Glutamatergic neuron (in vitro differentiated cells): ENCODE results near the gene MEIG1. TPM values are rescaled to one million over a fixed set of nuclear protein-coding genes. Genes with fewer than 3 reads are reported as not detected.
"Not testable (repeated sequence)": the region's sequence is repeated elsewhere in the genome, so short reads cannot be mapped to it uniquely, and the experiment has no call there.

Source experiments
- DNase-seq: peaks from one replicate; pipeline ENCODE4 v3.0.0; 2022
- H3K27ac Mint-ChIP-seq: one replicate; pipeline ENCODE4 v1.8.0; 2020; ENCODE audit warnings: mild to moderate bottlenecking, mixed read lengths, inconsistent platforms; ENCODE audit not compliant: unreplicated experiment
- H3K27me3 Mint-ChIP-seq: one replicate; pipeline ENCODE4 v1.8.0; 2020; ENCODE audit warnings: mild to moderate bottlenecking, moderate library complexity, mixed read lengths, inconsistent platforms; ENCODE audit not compliant: unreplicated experiment
- H3K36me3 Mint-ChIP-seq: one replicate; pipeline ENCODE4 v1.8.0; 2020; ENCODE audit warnings: mild to moderate bottlenecking, mixed read lengths, inconsistent platforms; ENCODE audit not compliant: unreplicated experiment
- H3K4me1 Mint-ChIP-seq: one replicate; pipeline ENCODE4 v1.8.0; 2020; ENCODE audit warnings: mild to moderate bottlenecking, low read depth, mixed read lengths, inconsistent platforms; ENCODE audit not compliant: unreplicated experiment
- H3K4me3 Mint-ChIP-seq: one replicate; pipeline ENCODE4 v1.8.0; 2020; ENCODE audit warnings: mild to moderate bottlenecking, mixed read lengths, inconsistent platforms; ENCODE audit not compliant: unreplicated experiment
- H3K9me3 Mint-ChIP-seq: one replicate; pipeline ENCODE4 v1.8.0; 2020; ENCODE audit warnings: mild to moderate bottlenecking, moderate library complexity, mixed read lengths, inconsistent platforms; ENCODE audit not compliant: unreplicated experiment
- total RNA-seq: library from RNA; stranded (reverse); fragmentation: NEBNext Ultra II Directional; extraction: Animal tissue kit (Norgen Biotek cat#: 25700); gene quantifications from one replicate; pipeline ENCODE4 v1.2.1, GENCODE V29; 2021; ENCODE audit not compliant: unreplicated experiment
- TF ChIP-seq, protein P1 (sequence below): fragments of 200-600 bp; sonication (generic); IDR thresholded peaks from one replicate; pipeline ENCODE4 v1.5.0; 2021; ENCODE audit not compliant: partially characterized antibody, unreplicated experiment

MEIG1 gene
- total RNA-seq, 1 donor from 2014 or later: not detected

DNA sequence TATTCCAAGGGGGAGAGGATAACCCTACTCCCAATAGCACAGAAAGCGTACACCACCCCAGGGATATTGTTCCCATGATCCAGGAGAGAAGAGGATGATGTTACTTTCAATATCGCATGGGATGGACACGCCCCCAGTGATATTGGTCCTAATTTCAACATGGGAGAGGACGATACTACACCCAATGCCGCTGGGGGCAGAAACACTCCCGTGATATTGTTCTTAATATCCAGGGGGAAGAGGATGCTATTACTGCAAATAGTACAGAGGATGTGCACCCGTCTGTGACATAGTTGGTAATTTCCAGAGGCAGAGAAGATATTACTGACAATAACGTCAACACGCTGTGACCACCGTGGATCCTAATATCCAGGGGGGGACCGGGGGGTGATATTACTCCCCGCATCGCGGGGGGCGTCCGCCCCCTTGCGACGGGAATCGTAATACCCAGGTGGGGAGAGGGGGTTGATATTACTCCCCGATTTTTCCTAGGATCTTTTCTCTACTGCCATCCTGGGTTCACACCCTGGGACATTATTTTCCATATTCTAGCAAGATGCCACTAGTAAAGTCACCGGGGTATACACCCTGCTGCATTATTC, 16.6 kb downstream of the MEIG1 start:
- TF ChIP-seq, protein P1, sequence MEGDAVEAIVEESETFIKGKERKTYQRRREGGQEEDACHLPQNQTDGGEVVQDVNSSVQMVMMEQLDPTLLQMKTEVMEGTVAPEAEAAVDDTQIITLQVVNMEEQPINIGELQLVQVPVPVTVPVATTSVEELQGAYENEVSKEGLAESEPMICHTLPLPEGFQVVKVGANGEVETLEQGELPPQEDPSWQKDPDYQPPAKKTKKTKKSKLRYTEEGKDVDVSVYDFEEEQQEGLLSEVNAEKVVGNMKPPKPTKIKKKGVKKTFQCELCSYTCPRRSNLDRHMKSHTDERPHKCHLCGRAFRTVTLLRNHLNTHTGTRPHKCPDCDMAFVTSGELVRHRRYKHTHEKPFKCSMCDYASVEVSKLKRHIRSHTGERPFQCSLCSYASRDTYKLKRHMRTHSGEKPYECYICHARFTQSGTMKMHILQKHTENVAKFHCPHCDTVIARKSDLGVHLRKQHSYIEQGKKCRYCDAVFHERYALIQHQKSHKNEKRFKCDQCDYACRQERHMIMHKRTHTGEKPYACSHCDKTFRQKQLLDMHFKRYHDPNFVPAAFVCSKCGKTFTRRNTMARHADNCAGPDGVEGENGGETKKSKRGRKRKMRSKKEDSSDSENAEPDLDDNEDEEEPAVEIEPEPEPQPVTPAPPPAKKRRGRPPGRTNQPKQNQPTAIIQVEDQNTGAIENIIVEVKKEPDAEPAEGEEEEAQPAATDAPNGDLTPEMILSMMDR: no peak
- no peaks in the 10 kb centered on the region for H3K27me3 Mint-ChIP-seq
- H3K27ac Mint-ChIP-seq: no peak overlapping the region
- H3K4me1 Mint-ChIP-seq: no peaks in the 10 kb centered on the region
- H3K9me3 Mint-ChIP-seq: peaks cover 2% of the 10 kb centered on the region
- H3K36me3 Mint-ChIP-seq: no peaks in the 10 kb centered on the region
- no peak overlapping the region for H3K4me3 Mint-ChIP-seq
- no peak for DNase-seq

DNA sequence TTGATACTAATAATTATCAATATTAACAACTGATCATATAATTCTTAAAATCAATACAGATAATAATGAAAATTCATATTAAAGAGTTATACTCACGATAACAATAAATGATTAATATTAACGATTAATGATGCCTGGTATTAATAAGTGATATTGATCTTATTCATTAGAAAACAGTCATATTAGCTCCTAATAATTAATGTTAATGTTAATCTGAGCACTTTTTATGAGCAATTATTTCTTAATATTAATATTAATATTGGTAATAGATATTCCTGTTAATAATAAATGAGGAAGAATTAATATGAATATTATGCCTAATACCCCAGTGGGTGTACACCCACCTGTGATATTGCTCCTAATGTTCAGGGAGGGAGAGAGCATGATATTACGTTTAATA, 23.6 kb downstream of the MEIG1 start:
- Mint-ChIP-seq H3K4me3 (no peak overlapping the region), H3K36me3 (peaks cover 4% of the 10 kb centered on the region), H3K27me3 (peaks cover 2% of the 10 kb centered on the region), H3K4me1 (no peaks in the 10 kb centered on the region), H3K27ac (no peak overlapping the region), H3K9me3 (peaks cover 1% of the 10 kb centered on the region)
- TF ChIP-seq, protein P1: no peak
- DNase-seq: no peak

DNA sequence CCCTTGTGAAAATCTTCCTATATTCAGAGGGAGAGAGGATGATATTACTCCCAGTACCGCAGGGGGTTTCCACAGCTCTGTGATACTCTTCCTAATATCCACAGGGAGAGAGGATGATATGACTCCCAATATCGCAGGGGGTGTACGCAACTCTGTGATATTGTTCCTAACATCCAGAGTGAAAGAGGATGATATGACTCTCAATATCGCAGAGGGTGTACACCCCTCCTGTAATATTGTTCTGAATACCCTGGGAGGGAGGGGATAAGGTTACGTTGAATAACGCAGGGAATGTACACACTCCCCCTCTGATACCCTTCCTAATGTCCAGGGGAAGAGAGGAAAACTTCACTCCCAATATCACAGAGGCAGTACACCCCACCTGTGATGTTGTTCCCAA, 30.4 kb downstream of the MEIG1 start:
- H3K4me3 Mint-ChIP-seq, H3K36me3 Mint-ChIP-seq, H3K27me3 Mint-ChIP-seq, H3K27ac Mint-ChIP-seq, DNase-seq, H3K9me3 Mint-ChIP-seq, H3K4me1 Mint-ChIP-seq: not testable (repeated sequence)

DNA sequence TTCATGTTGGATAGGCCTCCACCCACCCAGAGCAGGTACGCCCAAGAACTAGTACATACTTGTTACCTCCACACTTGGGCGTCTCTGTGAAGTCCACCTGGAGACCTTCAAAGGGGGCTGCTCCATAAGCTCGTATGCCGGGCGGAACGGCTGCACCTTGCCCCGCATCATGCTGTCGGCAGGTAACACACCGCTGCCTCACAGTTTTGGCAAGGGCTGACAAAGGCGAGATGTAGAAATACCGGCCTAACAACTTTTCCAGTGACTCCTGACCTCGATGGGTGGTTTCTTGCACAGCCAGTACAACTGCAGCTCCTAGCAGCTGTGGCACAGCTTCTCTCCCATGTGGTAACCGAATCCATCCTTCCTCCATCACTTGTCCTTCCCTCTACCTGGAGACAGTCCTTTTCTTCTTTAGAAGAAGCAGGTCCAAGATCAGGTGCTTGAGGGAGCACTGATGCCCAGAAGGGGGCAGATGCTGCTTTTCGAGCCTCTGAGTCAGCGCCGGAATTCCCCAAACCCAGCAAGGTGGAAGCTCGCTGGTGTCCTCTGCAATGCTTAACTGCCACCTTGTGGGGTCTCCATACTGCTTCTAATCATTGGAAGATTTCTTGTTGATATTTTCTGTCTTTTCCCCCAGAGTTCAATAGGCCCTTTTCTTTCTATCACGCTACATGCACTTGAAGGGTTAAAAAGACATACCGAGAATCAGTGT, 32.0 kb downstream of the MEIG1 start:
- H3K27me3 Mint-ChIP-seq, H3K36me3 Mint-ChIP-seq, H3K4me1 Mint-ChIP-seq, H3K4me3 Mint-ChIP-seq, DNase-seq, H3K9me3 Mint-ChIP-seq, H3K27ac Mint-ChIP-seq: not testable (repeated sequence)

DNA sequence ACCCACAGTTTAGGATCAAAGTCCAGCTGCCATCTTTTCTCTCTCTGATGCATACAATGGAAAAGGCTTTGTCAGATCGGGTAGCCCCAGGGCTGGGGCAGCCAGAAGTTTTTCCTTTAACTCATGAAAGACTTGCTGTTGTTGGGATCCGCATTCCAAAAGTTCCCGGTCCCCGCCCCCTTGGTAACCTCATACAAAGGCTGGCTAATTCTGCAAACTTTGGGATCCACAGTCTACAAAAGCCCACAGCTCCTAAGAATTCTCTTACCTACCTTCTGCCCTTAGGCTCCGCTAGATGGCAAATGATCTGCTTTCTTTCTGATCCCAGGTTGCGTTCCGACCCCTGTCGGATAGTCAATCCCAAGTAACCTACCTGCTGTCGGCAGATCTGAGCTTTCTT, 33.1 kb downstream of the MEIG1 start:
- DNase-seq, H3K4me3 Mint-ChIP-seq: not testable (repeated sequence)

DNA sequence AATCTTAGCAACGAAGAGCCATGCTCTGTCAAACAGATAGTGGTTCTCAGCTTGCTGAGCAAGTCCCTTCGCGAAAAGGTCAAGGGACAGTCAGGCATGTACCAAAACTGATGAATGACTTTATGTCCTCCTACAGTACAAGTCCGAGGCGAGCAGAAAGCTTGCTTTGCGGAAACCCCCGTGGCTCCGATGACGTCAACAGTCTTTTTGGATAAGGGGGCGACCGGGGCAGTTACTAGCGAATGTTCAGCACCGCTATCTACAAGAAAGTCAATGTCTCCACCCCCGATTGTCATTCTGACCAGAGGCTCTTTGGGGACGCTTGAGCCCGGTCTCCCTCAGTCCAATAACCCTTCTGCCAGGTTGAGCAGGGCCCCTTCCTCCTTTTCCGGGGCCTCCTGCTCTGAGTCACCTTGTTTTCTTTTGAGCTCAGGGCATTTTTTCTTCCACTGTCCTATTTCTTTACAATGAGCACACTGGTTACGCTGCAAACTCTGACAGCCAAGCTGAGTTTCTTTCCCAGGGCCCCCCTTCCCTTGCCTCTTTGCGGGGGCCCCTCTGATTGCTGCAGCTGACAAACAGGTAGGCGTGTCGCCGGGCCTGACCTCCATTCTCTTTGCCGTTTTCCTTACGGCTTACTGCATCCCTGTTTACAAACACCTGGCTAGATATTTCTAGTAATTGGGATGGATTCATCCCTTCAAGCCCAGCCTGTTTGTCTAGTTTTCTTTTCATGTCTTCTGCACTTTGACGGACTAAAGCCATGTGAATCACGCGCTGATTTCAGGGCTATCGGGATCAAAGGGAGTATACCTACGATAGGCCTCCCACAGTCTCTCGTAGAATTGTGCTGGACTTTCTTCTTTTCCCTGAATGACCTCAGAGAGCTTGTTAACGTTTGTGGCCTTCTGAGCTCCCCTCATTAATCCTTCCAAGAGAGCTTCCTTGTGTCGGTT, 34.6 kb downstream of the MEIG1 start:
- DNase-seq, H3K27me3 Mint-ChIP-seq, H3K4me3 Mint-ChIP-seq, H3K36me3 Mint-ChIP-seq, H3K27ac Mint-ChIP-seq, H3K9me3 Mint-ChIP-seq, H3K4me1 Mint-ChIP-seq: not testable (repeated sequence)

More for the DNA sequence above, 33.1 kb downstream of the MEIG1 start:
- H3K9me3 Mint-ChIP-seq, H3K36me3 Mint-ChIP-seq, H3K27ac Mint-ChIP-seq, H3K4me1 Mint-ChIP-seq, H3K27me3 Mint-ChIP-seq: not testable (repeated sequence)
